HG03196 (cell line): ENCODE measurements around the gene CDS2.

Source experiments
- ATAC-seq: cut with Tn5 transposase; IDR thresholded peaks from one replicate; pipeline ENCODE4 v1.9.1; 2021; ENCODE audit not compliant: unreplicated experiment

CDS2 gene

GRCh38 chr20:5150226-5151076 lies 23.6 kb downstream of the CDS2 start:
- ATAC-seq = no peak

GRCh38 chr20:5153152-5153467 lies 26.3 kb downstream of the CDS2 start:
- ATAC-seq = no peak

- no peak for ATAC-seq
Measured at GRCh38 chr20:5153612-5154542, 27.1 kb downstream of the CDS2 start.

- no peak for ATAC-seq
Measured at GRCh38 chr20:5154543-5154925, 27.7 kb downstream of the CDS2 start.

- no peak for ATAC-seq
Measured at GRCh38 chr20:5155404-5155803, 28.6 kb downstream of the CDS2 start.

- ATAC-seq = no peak
Measured at GRCh38 chr20:5156675-5157448, 30.1 kb downstream of the CDS2 start.

GRCh38 chr20:5159928-5160327 lies 33.1 kb downstream of the CDS2 start:
- no peak for ATAC-seq

GRCh38 chr20:5160882-5161281 lies 34.1 kb downstream of the CDS2 start:
- ATAC-seq = no peak

GRCh38 chr20:5161536-5162164 lies 34.8 kb downstream of the CDS2 start:
- no peak for ATAC-seq

- no peak for ATAC-seq
Measured at GRCh38 chr20:5164645-5165625, 38.1 kb downstream of the CDS2 start.

- ATAC-seq = no peak
Measured at GRCh38 chr20:5168651-5169396, 42.0 kb downstream of the CDS2 start.

- no peak for ATAC-seq
Measured at GRCh38 chr20:5170341-5170740, 43.5 kb downstream of the CDS2 start.

- ATAC-seq = no peak
Measured at GRCh38 chr20:5171064-5171789, 44.4 kb downstream of the CDS2 start.

GRCh38 chr20:5171790-5172164 lies 45.0 kb downstream of the CDS2 start:
- ATAC-seq = no peak

- no peak for ATAC-seq
Measured at GRCh38 chr20:5172167-5172601, 45.4 kb downstream of the CDS2 start.

GRCh38 chr20:5172903-5173463 lies 46.2 kb downstream of the CDS2 start:
- no peak for ATAC-seq

- ATAC-seq = no peak
Measured at GRCh38 chr20:5173751-5174150, 46.9 kb downstream of the CDS2 start.

GRCh38 chr20:5177071-5177470 lies 50.3 kb downstream of the CDS2 start:
- no peak for ATAC-seq
